GM21619 (cell line): Measurements from ENCODE around the gene HEXD.
A peak's percentile ranks its signal among the peaks of the same experiment; 100 is the strongest.
"Not testable (repeated sequence)": the region's sequence is repeated elsewhere in the genome, so short reads cannot be mapped to it uniquely, and the experiment has no call there.

Source experiments
- ATAC-seq: cut with Tn5 transposase; IDR thresholded peaks from one replicate; pipeline ENCODE4 v1.9.1; 2021; ENCODE audit not compliant: unreplicated experiment

Gene HEXD

DNA sequence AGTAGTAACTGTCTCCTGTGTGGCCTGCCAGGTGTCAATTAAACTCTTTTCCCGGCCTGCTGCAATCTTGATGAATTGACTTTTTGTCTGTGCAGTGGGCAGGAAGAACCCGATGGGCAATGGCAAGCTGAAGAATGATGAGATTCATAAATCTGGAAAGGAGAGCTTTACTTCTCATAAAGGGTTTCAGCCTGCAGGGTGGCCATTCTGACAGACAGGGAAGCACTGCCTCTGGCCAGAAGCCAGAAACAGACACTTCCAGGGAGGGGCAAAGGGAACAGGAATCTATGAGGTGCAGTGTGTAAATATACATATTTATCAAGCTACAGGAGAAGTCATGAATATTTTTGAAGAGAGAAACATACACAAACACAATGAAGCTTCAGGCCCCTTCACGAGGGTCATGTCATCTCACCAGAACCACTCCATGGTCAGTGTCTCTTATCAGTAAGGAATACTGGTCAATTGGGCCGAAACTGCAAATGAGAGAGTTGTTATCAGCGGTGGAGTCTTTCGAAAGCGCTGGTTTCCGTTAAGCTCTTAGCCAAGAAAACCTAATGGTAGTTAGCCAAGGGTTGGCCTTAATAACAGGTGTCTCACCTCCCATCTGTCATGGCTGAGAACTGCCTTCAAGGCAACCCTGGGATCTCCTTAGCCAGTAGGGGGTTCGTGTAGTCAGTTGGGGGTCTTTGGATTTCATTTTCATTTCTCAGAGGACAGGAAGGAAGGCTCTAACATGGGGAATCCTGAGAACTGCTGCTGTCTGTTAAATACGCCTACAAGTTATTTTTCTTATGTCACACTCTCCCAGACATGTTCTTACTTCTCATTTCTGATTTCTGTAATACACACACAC, 39.2 kb downstream of the HEXD start:
- no peak for ATAC-seq

DNA sequence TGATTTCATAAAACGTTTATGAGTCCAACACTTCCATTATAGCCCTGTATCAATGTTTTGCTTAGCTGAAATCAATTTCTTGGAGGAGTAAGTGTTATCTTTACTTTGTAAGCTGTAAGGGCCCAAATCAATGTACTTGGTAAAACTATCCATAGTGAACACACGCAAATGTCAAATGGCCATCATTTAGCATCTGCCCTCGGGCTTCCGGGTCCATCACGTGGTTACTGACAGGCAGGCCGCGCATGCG, 39.7 kb downstream of the HEXD start:
- ATAC-seq = no peak

- ATAC-seq = peak; percentile 89
Measured at GRCh38 chr17:82458179-82458884, 40.2 kb downstream of the HEXD start, which contains the start of gene NARF. NARF (plus strand) TSS chr17:82458741; CDS start chr17:82458804, 63 bp downstream.

DNA sequence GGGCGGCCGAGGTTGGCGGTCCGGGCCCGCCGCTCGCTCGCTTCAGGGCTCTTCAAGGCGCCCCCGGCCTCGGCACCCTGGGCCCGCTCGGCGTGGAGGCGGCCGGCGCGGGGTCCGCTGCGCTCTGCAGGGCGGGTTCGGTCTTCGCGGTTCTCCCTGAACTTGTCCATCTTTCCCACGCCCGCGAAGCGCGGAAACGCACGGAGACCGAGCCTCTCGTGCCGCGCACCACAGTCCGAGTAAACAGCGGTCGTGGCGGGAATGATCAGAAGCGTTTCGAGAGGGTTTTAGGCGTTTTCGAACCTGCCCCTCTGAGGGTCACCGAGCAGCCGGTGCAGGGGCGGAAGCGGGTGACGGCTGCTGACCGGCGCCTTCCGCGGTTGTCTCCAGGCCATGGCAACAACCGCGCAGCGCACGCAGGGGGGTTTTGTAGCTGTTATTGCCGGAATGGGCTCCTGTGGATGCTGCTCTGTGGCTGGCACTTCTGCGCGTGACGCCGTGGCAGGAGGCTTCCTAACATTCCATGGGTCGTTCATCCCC, 40.8 kb downstream of the HEXD start:
- peak; percentile 7 for ATAC-seq

- ATAC-seq = not testable (repeated sequence)
Measured at GRCh38 chr17:82459936-82460335, 41.8 kb downstream of the HEXD start.

DNA sequence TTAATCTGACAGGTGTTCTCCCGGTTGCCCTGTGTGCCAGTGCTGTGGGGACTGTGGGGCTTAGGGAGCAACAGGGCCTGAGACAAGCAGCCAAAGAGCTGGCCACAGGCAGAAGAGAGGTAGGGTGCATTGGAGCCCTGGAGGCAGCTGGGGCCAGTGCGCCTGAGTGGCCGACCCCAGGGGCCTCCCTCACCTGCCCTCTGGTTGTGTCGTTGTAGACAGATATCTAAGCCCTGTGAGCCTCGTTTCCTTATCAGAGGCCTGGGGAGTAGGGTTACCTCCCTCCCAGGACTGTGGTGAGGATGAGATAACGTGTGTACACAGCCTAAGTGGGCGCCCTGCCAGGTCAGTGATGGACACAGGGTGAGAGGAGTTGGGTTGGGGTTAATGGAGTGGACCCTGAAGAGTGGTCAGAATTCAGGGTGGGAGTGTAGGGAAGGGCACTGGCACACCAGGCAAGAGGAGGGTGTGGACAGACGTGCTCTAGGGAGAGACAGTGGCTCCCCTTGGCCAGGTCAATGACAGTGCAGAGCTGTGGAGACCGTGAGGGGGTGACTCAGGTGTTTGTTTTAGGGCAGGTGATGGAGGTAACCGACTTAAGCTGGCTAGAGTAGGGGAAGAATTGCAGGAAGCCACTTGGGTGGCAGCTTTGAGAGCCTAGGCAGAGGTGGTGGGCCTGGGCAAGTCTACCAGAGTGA, 43.8 kb downstream of the HEXD start:
- ATAC-seq = no peak

DNA sequence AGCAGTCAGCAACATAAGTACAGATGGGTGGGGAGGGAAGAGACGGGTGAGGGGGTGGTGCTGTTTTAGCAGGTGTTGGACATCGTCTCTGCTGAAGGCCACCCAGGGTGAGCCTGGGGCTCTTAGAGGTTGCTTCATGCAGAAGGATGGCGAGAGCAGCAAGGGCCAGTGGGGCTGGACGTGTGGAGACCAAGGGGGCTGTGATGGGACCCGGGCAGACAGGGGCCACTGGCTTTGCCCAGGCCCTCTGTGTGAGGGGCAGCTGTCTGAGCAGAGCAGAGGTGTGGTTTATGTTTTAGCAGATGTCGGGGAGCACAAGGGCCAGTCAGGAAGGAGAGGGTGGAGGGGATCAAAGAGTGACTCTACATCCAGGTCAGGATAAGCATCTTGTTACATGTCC, 45.2 kb downstream of the HEXD start:
- ATAC-seq = no peak

GRCh38 chr17:82463925-82464566, 45.9 kb downstream of the HEXD start:
- no peak for ATAC-seq

DNA sequence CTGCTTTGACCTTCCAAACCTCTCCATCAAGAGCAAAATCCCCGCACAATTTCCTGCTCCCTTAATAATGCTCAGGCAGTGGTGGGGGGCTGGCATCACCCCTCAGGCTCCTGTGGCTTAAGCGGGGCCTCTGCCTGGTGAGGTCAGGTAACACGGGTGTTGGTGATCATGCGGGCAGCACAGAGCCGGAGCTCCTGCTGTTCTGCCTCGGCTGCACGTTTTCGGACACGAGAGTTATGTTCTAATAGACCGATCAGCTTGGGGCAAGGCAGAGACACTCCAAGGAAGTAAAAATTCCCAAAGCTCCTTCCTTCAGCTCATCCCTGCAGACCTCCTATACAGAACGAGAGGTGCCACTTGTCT, 46.4 kb downstream of the HEXD start:
- ATAC-seq = no peak

DNA sequence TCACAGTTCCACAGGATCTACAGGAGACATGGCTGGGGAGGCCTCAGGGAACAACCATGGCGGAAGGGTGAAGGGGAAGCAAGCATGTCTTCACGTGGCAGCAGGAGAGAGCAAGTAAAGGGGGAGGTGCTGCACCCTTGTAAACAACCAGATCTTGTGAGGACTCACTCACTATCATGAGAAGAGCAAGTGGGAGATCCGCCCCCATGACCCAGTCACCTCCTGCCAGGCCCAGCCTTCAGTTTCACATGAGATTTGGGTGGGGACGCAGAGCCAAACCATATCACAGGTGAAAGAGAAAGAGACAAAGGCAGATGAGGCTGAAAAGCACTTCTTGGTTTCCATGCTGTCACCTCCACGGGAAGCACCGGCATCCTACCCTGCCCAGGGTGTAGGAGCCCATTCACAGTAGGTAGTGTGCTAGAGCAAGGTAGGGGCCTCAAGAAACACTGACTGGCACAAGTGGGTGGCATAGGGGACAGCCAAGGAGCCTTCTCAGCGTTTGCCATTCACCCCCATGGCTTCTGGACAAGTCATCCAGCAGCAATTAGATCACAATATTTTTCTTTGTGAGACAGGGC, 47.0 kb downstream of the HEXD start:
- no peak for ATAC-seq

- no peak for ATAC-seq
Measured at GRCh38 chr17:82468692-82469091, 50.5 kb downstream of the HEXD start.

- no peak for ATAC-seq
Measured at GRCh38 chr17:82470065-82470464, 51.9 kb downstream of the HEXD start.

GRCh38 chr17:82474223-82475010, 56.3 kb downstream of the HEXD start:
- ATAC-seq = no peak

DNA sequence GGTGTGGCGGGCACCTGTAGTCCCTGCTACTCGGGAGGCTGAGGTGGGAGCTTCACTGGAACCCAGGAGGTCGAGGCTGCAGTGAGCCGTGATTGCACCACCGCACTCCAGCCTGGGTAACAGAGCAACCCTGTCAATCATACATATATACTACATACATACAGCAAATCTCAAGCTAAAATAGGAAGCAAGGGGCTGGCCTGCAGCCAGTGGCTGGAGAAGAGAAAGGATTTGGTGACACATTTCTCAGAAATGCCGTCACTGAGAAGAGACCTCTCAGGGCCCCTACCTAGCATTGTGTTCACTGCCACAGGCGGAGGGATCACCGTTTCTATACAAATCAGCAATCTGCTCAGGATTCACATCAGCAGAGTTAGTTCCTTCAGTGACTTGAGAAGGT, 57.3 kb downstream of the HEXD start:
- no peak for ATAC-seq

DNA sequence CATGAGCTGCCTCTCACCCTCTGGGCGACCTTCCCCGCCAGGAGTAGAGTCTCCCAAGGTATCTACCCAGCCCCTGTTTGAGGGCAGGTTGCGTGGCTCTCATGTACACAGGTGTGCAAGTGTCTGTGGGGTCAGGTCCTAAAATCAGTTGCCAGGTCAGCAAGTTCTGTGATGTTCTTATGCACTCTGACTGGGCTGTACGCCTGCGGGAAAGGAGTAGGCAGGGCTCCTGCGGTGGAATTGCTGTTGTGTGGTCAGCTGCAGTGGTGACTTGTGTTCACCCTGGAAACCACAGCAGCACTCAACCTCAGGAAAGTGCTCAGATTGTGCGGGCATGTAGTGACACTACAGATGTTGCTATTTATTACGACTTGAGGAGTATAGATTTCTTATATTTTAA, 59.8 kb downstream of the HEXD start:
- ATAC-seq = no peak

- no peak for ATAC-seq
Measured at GRCh38 chr17:82479602-82480001, 61.5 kb downstream of the HEXD start.

DNA sequence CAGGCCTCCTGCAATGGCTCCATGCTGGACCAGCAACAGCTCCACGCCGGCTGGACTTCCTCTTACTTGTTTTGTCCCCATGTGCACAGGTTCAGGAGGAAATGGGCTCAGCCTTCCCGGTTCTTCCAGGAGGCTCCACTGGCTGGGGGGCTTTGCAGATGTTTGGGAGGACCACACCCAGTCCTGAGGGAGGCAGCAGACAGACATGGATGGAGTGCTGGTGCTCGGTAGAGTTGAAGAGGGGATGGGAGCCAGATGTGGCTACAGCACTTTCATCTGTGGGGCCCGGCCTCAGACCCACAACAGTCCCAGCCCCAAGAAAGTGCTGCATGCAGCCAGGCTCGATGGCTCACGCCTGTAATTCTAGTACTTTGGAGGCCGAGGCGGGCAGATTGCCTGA, 62.2 kb downstream of the HEXD start:
- no peak for ATAC-seq

DNA sequence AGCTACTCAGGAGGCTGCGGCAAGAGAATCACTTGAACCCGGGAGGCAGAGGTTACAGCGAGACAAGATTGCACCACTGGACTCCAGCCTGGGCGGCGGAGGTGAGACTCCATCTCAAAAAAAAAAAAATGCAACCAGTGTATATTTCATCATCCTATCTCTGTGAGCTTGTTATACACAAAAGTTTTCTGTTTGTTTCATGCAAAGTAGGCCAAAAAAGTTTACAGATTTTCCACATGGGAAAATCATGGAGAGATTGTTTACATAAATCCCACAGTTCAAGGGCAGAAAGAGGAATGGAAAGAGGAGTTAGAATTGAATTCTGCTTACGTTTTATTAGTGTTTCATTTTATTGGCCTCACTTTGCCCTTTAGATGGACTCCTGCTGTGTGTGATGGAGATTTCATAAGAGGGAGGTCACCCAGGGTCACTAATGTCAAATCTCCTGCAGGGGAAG, 65.1 kb downstream of the HEXD start:
- ATAC-seq = no peak

GRCh38 chr17:82483836-82484235, 65.7 kb downstream of the HEXD start:
- ATAC-seq = no peak
